GM19397 (cell line): Measurements from ENCODE around the gene KHDRBS1.
"Not testable (repeated sequence)": the region's sequence is repeated elsewhere in the genome, so short reads cannot be mapped to it uniquely, and the experiment has no call there.

ENCODE experiments used
- ATAC-seq: cut with Tn5 transposase; IDR thresholded peaks from one replicate; pipeline ENCODE4 v1.9.1; 2021; ENCODE audit warnings: mild to moderate bottlenecking, moderate library complexity; ENCODE audit not compliant: unreplicated experiment

KHDRBS1 gene

DNA sequence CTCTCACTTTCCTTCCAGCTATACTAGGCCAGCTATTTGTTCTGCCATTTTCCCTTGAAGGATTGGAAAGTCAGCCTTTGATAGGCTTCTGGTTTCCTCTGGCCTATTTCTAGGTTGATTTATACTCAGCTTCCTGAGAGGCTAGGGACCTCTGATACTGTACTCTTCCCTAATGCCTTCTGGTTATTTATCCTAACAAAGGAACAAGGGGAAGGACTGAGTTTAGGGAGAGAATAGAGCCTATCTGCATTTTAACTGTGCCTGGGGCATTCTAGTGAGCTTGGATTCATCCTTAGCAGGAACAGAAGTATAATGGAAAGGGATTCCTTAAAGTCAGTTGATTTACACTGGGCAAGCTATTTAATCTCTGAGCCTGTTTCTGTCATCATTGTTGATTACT, 47.2 kb downstream of the KHDRBS1 start:
- ATAC-seq = no peak

DNA sequence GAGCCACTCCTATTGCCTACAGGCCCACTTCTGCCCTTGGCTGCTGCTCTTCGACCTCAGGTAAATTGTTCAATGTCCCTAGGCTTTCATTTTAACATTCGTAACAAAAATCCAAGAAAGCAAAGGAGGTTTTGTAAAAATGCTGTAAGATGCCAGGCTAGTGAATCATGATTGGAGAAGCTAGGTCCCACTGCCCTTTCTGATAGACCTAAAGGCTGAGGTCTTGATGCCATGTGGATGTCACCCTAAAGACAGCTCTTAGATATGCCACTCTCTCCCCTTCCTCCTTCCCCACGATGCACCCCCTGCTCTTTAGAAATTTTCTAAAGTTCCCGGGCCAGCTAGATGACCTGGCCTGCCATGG, 49.2 kb downstream of the KHDRBS1 start:
- no peak for ATAC-seq

DNA sequence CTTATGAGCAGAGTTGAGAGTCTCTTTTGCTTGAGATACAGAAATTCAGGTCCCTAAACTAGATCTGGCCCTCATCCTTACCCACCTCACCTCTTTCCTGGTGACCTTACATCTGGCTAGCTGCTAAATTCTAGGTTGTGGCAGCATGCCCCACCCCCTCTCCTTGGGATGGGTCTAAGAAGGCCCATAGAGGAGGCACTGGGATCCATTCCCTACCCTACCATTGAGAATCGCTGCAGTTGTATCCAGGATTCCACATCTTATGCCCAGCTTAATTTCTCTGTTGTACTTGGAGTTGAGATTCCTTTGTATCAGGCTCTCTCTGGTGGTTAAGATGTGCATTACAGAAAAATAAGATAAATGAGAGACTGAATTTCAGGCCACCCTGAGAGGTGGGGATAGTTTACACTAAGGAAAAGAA, 49.6 kb downstream of the KHDRBS1 start:
- no peak for ATAC-seq

DNA sequence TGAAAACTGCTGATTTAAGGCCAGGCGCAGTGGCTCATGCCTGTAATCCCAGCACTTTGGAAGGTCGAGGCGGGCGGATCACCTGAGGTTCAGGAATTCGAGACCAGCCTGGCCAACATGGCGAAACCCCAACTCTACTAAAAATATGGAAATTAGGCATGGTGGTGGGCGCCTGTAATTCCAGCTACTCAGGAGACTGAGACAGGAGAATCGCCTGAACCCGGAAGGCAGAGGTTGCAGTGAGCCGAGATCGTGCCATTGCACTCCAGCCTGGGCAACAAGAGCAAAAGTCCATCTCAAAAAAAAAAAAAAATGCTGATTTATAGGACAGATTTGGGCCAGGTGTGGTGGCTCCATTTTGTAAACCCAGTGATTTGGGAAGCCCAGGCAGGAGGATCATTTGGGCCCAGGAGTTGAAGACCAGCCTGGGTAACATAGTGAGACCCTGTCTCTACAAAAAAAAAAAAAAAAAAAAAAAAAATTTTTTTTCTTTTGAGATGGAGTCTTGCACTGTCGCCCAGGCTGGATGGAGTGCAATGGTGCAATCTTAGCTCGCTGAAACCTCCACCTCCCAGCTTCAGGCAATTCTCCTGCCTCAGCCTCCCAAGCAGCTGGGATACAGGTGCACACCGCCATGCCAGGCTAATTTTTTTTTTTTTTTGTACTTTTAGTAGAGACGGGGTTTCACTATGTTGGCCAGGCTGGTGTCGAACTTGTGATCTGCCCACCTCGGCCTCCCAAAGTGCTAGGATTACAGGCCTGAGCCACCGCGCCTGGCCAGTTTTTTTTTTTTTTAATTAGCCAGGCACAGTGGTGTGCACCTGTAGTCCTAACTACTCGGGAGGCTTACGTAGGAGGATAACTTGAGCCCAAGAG, 52.2 kb downstream of the KHDRBS1 start:
- not testable (repeated sequence) for ATAC-seq

GRCh38 chr1:32066489-32066873, 52.8 kb downstream of the KHDRBS1 start:
- no peak for ATAC-seq

- no peak for ATAC-seq
Observed at GRCh38 chr1:32068957-32069588, 55.4 kb downstream of the KHDRBS1 start.

DNA sequence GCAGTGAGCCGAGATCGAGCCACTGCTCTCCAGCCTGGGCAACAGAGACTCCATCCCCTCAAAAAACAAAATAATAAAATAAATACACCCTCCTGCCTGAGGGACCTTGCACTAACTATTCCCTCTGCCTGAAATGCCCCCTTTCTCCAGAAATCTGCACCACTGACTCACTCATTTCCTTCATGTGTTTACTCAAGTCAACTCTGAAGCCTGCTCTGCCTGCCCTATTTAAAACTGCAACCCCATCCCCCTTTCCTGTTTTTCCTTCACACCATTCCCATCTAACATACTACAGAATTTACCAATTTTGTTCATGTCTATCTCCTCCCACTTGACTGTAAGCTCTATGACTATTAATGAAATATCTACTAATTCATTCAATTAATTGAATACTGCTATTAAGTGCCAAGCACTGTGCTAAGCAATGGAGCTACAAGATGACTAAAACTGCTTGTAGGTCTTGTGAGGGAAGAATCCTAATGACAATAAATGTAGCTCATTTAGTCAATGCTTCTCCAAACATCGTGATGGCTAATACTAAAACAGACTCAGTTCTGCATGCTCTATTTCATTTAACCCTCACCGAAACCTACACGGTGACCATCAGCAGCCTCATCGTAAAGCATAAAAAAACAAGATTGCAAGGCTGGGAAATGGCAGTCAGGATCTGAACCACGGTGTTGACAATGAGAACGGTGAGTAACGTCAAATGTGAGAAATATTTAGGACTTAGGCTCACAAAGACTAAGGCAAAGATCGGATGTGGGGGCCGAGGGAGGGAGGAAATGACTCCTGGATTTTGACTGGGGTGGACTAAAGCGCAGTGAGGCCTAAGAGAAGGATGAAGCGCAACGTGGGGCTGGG, 58.3 kb downstream of the KHDRBS1 start:
- no peak for ATAC-seq

DNA sequence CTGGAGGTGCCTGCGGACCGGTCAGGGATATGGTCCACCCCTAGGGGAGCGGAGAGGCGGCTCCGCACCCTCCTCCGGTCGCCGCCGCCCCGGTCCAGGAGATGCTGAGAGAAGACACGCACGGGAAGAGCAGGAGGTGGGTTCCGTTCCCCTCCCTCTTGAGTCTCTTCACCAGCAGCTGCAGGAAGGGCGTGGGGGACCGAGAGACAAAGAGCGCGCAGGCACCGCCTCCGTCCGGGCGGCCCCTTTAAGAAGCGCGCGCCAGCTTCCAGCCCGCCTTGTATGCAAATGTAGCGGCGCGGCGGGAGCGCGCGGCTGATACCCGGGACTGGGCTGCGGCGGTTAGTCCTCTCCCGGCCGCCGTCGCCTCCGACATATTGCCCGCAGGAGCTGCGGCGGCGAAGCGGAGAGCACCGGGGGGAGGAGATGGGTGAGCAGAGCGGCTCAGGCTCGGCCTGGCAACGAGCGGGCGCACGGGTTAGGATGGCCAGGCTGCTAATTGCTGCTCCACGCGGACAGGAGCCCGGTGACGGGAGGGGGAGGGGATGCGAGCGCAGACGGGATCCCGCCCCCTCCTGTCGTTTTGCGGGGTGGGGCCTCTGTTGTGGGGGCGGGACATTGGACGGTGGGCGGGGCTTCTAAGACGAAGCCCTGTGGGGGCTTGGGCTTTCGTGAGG, 59.1 kb downstream of the KHDRBS1 start, which contains the start of gene TMEM39B:
TSS of gene TMEM39B (plus strand) at position 318 of the 677 bp plus-strand sequence. CDS start at position 427, 109 bp downstream.
- peak; percentile 83 for ATAC-seq

GRCh38 chr1:32073299-32074229, 59.9 kb downstream of the KHDRBS1 start:
- ATAC-seq = no peak

GRCh38 chr1:32074841-32075240, 61.2 kb downstream of the KHDRBS1 start:
- no peak for ATAC-seq

GRCh38 chr1:32077451-32077850, 63.8 kb downstream of the KHDRBS1 start:
- no peak for ATAC-seq

GRCh38 chr1:32082022-32082421, 68.4 kb downstream of the KHDRBS1 start:
- no peak for ATAC-seq

DNA sequence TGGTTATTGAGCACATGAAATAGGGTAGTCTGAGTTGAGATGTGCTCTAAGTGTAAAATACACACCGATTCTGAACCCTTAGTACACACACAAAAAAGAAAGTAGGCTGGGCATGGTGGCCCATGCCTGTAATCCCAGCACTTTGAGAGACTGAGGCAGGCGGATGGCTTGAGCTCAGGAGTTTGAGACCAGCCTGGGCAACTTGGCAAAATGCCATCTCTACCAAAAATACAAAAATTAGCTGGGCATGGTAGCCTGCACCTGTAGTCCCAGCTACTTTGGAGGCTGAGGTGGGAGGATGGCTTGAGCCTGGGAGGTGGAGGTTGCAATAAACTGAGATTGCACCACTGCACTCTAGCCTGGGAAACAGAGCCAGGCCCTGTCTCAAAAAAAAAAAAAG, 72.7 kb downstream of the KHDRBS1 start:
- not testable (repeated sequence) for ATAC-seq

GRCh38 chr1:32091176-32091575, 77.5 kb downstream of the KHDRBS1 start:
- ATAC-seq = no peak

- no peak for ATAC-seq
Observed at GRCh38 chr1:32091591-32091990, 77.9 kb downstream of the KHDRBS1 start.
